GM18505 (cell line): ENCODE results near the gene MBOAT7.

ENCODE experiments used
- ATAC-seq: cut with Tn5 transposase; IDR thresholded peaks from one replicate; pipeline ENCODE4 v1.9.1; 2021; ENCODE audit not compliant: unreplicated experiment
- POLR2A ChIP-seq: IDR thresholded peaks from 4 replicates; pipeline ENCODE4 v1.6.1; 2011; ENCODE audit warnings: borderline replicate concordance; ENCODE audit not compliant: insufficient read depth, insufficient read length; ENCODE audit errors: extremely low read depth

MBOAT7 gene

GRCh38 chr19:54168174-54168917, 21.0 kb downstream of the MBOAT7 start:
- ATAC-seq: no peak
- no peak for TF ChIP-seq POLR2A

- TF ChIP-seq POLR2A: no peak
- ATAC-seq: no peak
Observed at GRCh38 chr19:54165222-54165621, 24.2 kb downstream of the MBOAT7 start.

GRCh38 chr19:54164369-54165068, 24.9 kb downstream of the MBOAT7 start:
- ATAC-seq: no peak
- TF ChIP-seq POLR2A: no peak

- no peak for ATAC-seq
- no peak for TF ChIP-seq POLR2A
Observed at GRCh38 chr19:54162884-54163283, 26.5 kb downstream of the MBOAT7 start.

- no peak for ATAC-seq
Observed at GRCh38 chr19:54162241-54162805, 27.1 kb downstream of the MBOAT7 start.

GRCh38 chr19:54160854-54161253, 28.5 kb downstream of the MBOAT7 start:
- ATAC-seq: no peak
- no peak for TF ChIP-seq POLR2A

More at GRCh38 chr19:54162241-54162805, 27.1 kb downstream of the MBOAT7 start:
- TF ChIP-seq POLR2A: no peak

GRCh38 chr19:54160182-54160811, 29.1 kb downstream of the MBOAT7 start:
- TF ChIP-seq POLR2A: no peak
- ATAC-seq: peak; percentile 4

GRCh38 chr19:54159352-54160181, 29.8 kb downstream of the MBOAT7 start, which contains the start of gene LENG1:
LENG1 (minus strand) TSS chr19:54159721; CDS start chr19:54159695, 26 bp downstream.
- TF ChIP-seq POLR2A: peak; percentile 92
- peak; percentile 74 for ATAC-seq

- no peak for ATAC-seq
- TF ChIP-seq POLR2A: no peak
Observed at GRCh38 chr19:54158812-54159351, 30.5 kb downstream of the MBOAT7 start.

- TF ChIP-seq POLR2A: no peak
- no peak for ATAC-seq
Observed at GRCh38 chr19:54156953-54157352, 32.4 kb downstream of the MBOAT7 start.

GRCh38 chr19:54156490-54156889, 32.9 kb downstream of the MBOAT7 start:
- no peak for ATAC-seq
- no peak for TF ChIP-seq POLR2A

GRCh38 chr19:54155694-54156093, 33.7 kb downstream of the MBOAT7 start:
- no peak for ATAC-seq
- no peak for TF ChIP-seq POLR2A
